IPS-NIHi11 (cell line): Measurements from ENCODE around the gene BCL11A.

Source experiments
- DNase-seq: peaks from one replicate; pipeline ENCODE4 v3.0.0; 2012; ENCODE audit warnings: mixed read lengths, low spot score

The BCL11A gene

GRCh38 chr2:60461421-60462108 is 91.9 kb downstream of the BCL11A start:
- DNase-seq, result no peak

- DNase-seq, result no peak
Observed at GRCh38 chr2:60460577-60461420, 92.7 kb downstream of the BCL11A start.

- no peak for DNase-seq
Observed at GRCh38 chr2:60459851-60460250, 93.6 kb downstream of the BCL11A start.

GRCh38 chr2:60456115-60456770 is 97.2 kb downstream of the BCL11A start:
- DNase-seq, result no peak

- DNase-seq, result no peak
Observed at GRCh38 chr2:60453872-60454271, 99.6 kb downstream of the BCL11A start.

DNA sequence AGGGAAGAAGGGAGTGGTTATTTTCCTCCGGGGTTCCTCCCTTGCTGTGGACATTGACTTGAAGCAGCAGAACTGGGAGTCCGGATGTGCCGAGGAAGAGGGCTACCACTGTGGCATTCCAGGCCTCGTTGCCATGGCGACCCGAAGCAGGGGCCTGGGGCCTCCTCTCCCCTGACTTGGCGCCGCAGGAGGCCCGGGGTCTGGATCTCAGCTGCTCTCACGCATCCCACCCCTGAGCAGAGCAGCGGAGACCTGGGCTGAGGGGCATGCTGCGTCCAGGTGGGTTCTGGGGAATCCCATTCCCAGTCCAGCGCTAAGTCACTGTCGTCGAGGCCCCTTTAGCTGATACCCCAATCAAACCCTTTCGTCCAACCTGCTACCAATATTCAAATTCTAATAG is 100.2 kb downstream of the BCL11A start:
- peak; percentile 90 for DNase-seq

- no peak for DNase-seq
Observed at GRCh38 chr2:60450488-60450887, 103.0 kb downstream of the BCL11A start.

DNA sequence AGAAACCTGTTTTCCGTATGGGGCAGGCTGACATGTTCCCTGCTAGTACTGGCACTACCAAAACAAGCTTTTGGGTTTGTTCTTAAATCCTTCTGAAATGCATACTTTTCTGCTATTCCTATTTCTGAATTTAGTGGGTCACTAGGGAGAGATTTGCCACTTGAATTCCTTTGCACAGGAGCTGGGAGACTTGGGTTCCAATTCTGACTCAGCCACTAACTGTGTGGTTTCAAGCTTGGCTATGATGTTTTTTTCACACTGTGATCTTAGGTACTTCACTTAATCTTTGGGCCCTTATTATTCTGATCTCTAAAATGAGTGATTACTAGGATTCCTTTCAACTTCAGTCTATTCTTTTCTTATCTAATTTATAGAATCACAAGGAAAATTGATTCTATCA is 105.5 kb downstream of the BCL11A start:
- no peak for DNase-seq

GRCh38 chr2:60446413-60447267 is 106.8 kb downstream of the BCL11A start:
- DNase-seq, result no peak

GRCh38 chr2:60445684-60446179 is 107.7 kb downstream of the BCL11A start:
- no peak for DNase-seq

- no peak for DNase-seq
Observed at GRCh38 chr2:60442608-60443007, 110.8 kb downstream of the BCL11A start.

- no peak for DNase-seq
Observed at GRCh38 chr2:60441800-60442199, 111.7 kb downstream of the BCL11A start.

- DNase-seq, result no peak
Observed at GRCh38 chr2:60440767-60441163, 112.7 kb downstream of the BCL11A start.

DNA sequence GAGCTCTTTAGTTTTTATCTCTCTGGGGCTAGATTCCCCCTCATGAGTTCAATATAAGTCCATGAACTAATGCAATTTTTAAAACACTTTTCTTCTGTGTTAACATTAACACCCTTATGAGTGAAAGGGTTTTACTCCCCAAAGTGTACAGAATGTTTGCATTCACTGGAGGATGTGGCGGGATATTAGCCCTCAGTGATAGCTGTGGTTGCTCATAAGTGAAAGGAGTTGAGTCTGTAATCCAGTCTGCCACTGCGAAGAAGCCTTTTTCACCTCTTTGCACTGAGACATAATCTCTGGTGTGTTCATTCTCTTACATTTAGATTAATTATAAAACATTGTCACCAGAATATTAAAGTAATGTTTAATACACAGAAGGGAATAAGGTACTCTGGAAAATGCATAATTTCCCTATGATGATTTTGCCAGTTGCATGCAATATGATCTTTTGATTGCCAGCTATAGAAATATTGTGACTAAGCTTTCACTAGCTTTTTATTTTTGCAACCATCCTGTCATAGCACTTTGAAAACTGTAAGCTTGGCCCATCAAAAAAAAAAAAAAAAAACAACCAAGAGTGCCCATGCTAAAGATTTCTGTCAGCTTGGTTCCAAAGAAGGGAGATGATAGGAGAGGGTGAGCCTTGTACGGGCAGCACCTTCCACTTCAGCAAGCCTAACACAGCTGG is 113.2 kb downstream of the BCL11A start:
- no peak for DNase-seq

GRCh38 chr2:60439219-60439974 is 114.1 kb downstream of the BCL11A start:
- DNase-seq, result peak; percentile 50

GRCh38 chr2:60438653-60439052 is 114.8 kb downstream of the BCL11A start:
- no peak for DNase-seq

- DNase-seq, result no peak
Observed at GRCh38 chr2:60438131-60438530, 115.3 kb downstream of the BCL11A start.

DNA sequence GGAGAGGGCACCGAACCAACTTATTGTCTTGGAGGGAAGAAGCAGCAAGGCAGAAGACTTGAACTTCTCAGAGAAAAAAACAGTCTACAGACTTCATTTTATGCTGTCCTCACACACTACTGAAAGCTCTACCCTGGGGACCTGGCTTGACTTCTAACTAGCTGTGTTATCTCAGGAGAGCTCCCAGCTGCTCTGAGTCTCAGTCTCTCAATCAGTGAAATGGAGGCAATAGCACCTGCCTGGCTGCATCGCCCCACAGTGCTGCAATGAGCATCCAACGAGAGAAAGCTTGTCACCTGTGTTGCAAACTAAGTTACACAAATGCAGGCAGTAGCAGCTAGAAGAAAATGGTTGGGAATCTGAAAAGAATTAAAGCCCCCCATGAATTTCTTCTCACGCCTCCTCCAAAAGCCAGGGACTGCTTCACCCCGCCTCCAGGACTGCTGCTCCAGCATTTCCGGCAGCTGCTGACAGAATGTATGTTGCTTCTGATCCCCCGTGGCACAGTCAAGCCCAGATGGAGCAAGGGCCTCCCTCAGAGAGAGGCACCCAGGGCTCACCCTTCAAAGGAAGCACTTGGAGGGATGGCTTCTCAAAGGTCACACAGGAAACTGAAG is 116.3 kb downstream of the BCL11A start:
- no peak for DNase-seq

DNA sequence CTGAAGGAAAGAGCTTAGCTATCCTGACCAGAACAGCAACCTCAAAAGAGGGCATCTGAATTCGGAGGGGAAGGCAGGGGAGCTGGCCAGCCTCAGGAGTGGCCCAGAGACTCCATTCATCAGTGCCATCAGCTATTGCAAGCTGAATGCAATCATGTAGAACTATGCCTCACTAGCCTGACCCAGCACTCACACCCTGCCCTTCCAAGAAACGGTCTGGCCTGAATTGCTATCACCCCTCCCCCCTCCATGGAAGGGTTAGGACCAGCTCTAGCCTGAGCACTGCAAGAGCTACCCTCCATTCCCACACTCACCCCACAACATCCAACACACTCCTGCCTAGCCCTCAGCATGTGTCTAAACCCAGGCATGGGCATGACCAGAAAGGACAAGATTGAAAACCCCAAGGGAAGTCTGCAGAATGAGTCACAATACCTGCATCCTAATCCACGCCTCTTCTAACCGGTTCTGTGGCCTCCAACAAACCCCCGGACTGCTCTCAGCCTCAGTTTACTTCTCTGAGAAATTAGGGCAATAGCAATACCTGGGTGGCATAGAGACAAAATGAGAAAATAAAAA is 120.3 kb downstream of the BCL11A start:
- DNase-seq, result no peak
